ENCODE results near the gene ANKHD1. TPM values are rescaled to one million over a fixed set of nuclear protein-coding genes. Genes with fewer than 3 reads are reported as not detected.

ANKHD1 gene
- polyA plus RNA-seq, 1 donor from 2014 or later = 61.8 TPM

- H3K9ac ChIP-seq (ENCODE audit: low read length) = no peak overlapping the region
- no peaks in the 10 kb centered on the region for H4K20me1 ChIP-seq (ENCODE audit: insufficient read depth)
- TF ChIP-seq MXI1 (conservative IDR thresholded peaks at IDR 0.05; ENCODE audit: poor library complexity, severe bottlenecking) = no peak
- no peak for TF ChIP-seq CTCF (IDR thresholded peaks at IDR 0.05; ENCODE audit: poor library complexity, severe bottlenecking)
- no peak for TF ChIP-seq EP300 (conservative IDR thresholded peaks at IDR 0.05; ENCODE audit: poor library complexity, severe bottlenecking)
- TF ChIP-seq EZH2 (IDR thresholded peaks at IDR 0.05; ENCODE audit: borderline replicate concordance, insufficient read depth, low read length, poor library complexity, severe bottlenecking) = no peak
- TF ChIP-seq TAF1 (IDR thresholded peaks at IDR 0.05; ENCODE audit: low read depth) = no peak
- no peak for TF ChIP-seq SMC3 (conservative IDR thresholded peaks at IDR 0.05; ENCODE audit: poor library complexity)
- no peak for TF ChIP-seq RAD21 (conservative IDR thresholded peaks at IDR 0.05)
- TF ChIP-seq POLR2AphosphoS5 (IDR thresholded peaks at IDR 0.05) = no peak
- TF ChIP-seq REST (IDR thresholded peaks at IDR 0.05; ENCODE audit: borderline replicate concordance) = no peak
- no peaks in the 10 kb centered on the region for H3K27me3 ChIP-seq (ENCODE audit: insufficient read depth, low read depth, low read length)
- H2AFZ ChIP-seq (ENCODE audit: low read depth, low read length) = no peak overlapping the region
- no peaks in the 10 kb centered on the region for H3F3A ChIP-seq (ENCODE audit: insufficient read depth, low read length, poor library complexity, severe bottlenecking)
- no peak overlapping the region for H3K4me2 ChIP-seq (ENCODE audit: low read length)
- H3K36me3 ChIP-seq (ENCODE audit: insufficient read depth, low read length) = no peaks in the 10 kb centered on the region
- no peaks in the 10 kb centered on the region for H3K79me2 ChIP-seq (replicated peaks; ENCODE audit: insufficient read depth, low read length)
- H3K27ac ChIP-seq (ENCODE audit: low read length) = no peak overlapping the region
- no peaks in the 10 kb centered on the region for H3K9me3 ChIP-seq (ENCODE audit: low read length)
- no peaks in the 10 kb centered on the region for H3K9me2 ChIP-seq (ENCODE audit: insufficient read depth, low read length)
- H3K4me3 ChIP-seq (ENCODE audit: low read length) = no peak overlapping the region
Observed at GRCh38 chr5:140466981-140467742, 65.5 kb downstream of the ANKHD1 start.

GRCh38 chr5:140468188-140468587 is 66.6 kb downstream of the ANKHD1 start:
- Histone ChIP-seq H3K36me3 (ENCODE audit: insufficient read depth, low read length) (no peaks in the 10 kb centered on the region), H3F3A (ENCODE audit: insufficient read depth, low read length, poor library complexity, severe bottlenecking) (no peaks in the 10 kb centered on the region), H3K4me2 (ENCODE audit: low read length) (no peak overlapping the region), H2AFZ (ENCODE audit: low read depth, low read length) (no peak overlapping the region), H3K4me3 (ENCODE audit: low read length) (no peak overlapping the region), H3K9me2 (ENCODE audit: insufficient read depth, low read length) (no peaks in the 10 kb centered on the region), H3K27ac (ENCODE audit: low read length) (no peak overlapping the region), H3K9ac (ENCODE audit: low read length) (no peak overlapping the region), H3K79me2 (replicated peaks; ENCODE audit: insufficient read depth, low read length) (no peaks in the 10 kb centered on the region), H4K20me1 (ENCODE audit: insufficient read depth) (no peaks in the 10 kb centered on the region), H3K9me3 (ENCODE audit: low read length) (no peaks in the 10 kb centered on the region), H3K27me3 (ENCODE audit: insufficient read depth, low read depth, low read length) (no peaks in the 10 kb centered on the region)
- TF ChIP-seq CTCF (IDR thresholded peaks at IDR 0.05; ENCODE audit: poor library complexity, severe bottlenecking) (no peak), TAF1 (IDR thresholded peaks at IDR 0.05; ENCODE audit: low read depth) (no peak), EZH2 (IDR thresholded peaks at IDR 0.05; ENCODE audit: borderline replicate concordance, insufficient read depth, low read length, poor library complexity, severe bottlenecking) (no peak), POLR2AphosphoS5 (IDR thresholded peaks at IDR 0.05) (no peak), REST (IDR thresholded peaks at IDR 0.05; ENCODE audit: borderline replicate concordance) (no peak), RAD21 (conservative IDR thresholded peaks at IDR 0.05) (no peak)
